Prostate gland (tissue), 2 donors: ENCODE data around the gene NPC1.

Experiments used
- POLR2A ChIP-seq: fragments of 450-650 bp; IDR thresholded peaks from one replicate; pipeline ENCODE4 v1.6.1; 2016; ENCODE audit warnings: antibody characterized with exemption, mild to moderate bottlenecking
- POLR2AphosphoS5 ChIP-seq: sonication (generic); formaldehyde crosslinking; IDR thresholded peaks from one replicate; pipeline ENCODE4 v1.6.1; 2017; ENCODE audit warnings: antibody characterized with exemption
- TF ChIP-seq, protein P1 (sequence below), 4 experiments: fragments of 200-600 bp in 2 of 4; fragments of 450-650 bp in 2 of 4; sonication (generic) in 2 of 4; IDR thresholded peaks; 1 replicate in 3 of 4; 2 replicates in 1 of 4; pipeline ENCODE4 v1.5.1; 2016 to 2019; ENCODE audit warnings: antibody characterized with exemption in 4 of 4, mild to moderate bottlenecking in 2 of 4, moderate library complexity in 2 of 4

DNA sequence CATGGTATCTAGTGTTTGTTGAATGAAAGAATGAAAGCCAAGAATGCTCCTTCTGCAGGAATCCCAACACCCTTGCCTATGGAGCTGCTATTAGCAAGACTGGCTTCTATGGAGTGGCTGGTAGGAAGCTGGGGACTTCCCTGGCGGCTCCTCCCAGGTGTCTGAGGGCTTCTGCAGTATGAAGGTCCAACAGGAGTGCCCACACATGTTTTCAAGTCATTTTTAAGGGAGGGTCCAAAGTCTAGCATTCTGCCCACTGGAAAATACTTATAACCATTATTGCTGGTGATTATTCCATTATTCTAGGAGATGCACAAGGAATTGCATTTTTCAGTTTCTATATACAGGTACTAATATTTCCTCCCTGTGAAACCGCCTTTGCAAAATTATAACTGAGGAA is 21.9 kb upstream of the NPC1 start:
- TF ChIP-seq, protein P1, sequence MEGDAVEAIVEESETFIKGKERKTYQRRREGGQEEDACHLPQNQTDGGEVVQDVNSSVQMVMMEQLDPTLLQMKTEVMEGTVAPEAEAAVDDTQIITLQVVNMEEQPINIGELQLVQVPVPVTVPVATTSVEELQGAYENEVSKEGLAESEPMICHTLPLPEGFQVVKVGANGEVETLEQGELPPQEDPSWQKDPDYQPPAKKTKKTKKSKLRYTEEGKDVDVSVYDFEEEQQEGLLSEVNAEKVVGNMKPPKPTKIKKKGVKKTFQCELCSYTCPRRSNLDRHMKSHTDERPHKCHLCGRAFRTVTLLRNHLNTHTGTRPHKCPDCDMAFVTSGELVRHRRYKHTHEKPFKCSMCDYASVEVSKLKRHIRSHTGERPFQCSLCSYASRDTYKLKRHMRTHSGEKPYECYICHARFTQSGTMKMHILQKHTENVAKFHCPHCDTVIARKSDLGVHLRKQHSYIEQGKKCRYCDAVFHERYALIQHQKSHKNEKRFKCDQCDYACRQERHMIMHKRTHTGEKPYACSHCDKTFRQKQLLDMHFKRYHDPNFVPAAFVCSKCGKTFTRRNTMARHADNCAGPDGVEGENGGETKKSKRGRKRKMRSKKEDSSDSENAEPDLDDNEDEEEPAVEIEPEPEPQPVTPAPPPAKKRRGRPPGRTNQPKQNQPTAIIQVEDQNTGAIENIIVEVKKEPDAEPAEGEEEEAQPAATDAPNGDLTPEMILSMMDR (IDR thresholded peaks at IDR 0.05): no peak
- TF ChIP-seq POLR2A (no peak), POLR2AphosphoS5 (no peak)
